NCI-H1417 treated with DMSO at 0.1 percent for 48 hours (cell line): Measurements from ENCODE around the gene EBF3.

Experiments used
- DNase-seq: peaks from one replicate; lab custom pipeline; 2025; lab: John Stamatoyannopoulos, UW

Gene EBF3

DNA sequence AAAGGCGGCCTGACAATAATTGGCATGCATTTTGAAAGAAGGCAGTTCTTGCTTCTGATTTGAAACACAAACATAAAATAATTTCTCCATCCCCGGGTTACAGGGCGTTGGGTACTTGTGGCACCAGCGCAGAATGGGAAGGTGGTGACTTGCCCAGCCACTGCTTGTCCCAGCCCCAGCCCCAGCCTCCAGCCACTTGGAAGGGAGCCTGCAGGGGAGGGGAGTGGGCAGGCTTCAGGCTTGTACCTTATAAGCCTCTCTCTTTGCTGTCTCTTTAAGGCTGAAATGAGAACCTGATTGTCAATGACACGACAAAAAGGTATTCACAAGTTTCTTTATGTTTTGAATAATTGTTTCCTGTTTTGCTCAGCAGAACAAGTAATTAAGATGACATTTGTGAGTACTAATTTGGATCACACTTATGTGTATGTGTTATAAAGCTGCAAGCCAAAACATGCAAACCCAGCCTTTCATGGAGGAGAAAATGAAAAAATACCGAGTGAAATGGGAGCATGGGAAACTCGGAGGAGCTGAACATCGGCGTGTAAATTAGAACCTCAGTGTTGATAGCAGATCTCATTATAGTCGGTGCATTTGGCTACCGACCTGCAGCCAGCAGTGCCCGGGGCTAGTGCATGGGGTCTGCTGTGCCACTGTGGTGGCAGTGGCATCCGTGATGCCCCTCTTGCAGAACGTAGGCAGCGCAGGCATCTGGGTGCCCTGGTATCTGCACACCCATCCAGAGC is 129.9 kb downstream of the EBF3 start:
- DNase-seq = no peak

DNA sequence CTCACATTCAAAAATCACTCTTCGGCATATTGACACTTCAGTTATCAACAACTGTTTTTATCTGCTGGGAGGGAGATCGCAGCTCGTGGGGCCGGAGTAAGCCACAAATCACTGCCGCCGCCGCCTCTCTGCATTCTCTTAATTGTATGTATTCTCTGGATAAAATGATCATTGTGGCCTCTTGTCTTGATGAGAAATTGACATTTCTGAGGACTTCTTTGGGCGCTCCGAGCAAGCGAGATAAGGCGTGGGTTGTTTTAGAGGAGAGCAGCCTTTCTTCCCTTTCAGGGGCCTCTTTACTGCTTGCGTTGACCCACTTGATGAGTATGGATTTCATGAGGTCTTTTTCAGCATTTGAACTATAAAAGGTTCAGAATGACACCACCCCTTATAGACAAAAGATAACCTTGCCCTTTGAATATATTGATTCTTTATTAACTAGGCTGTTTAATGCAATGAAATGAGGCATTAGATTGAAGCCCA is 130.6 kb downstream of the EBF3 start:
- DNase-seq = no peak

DNA sequence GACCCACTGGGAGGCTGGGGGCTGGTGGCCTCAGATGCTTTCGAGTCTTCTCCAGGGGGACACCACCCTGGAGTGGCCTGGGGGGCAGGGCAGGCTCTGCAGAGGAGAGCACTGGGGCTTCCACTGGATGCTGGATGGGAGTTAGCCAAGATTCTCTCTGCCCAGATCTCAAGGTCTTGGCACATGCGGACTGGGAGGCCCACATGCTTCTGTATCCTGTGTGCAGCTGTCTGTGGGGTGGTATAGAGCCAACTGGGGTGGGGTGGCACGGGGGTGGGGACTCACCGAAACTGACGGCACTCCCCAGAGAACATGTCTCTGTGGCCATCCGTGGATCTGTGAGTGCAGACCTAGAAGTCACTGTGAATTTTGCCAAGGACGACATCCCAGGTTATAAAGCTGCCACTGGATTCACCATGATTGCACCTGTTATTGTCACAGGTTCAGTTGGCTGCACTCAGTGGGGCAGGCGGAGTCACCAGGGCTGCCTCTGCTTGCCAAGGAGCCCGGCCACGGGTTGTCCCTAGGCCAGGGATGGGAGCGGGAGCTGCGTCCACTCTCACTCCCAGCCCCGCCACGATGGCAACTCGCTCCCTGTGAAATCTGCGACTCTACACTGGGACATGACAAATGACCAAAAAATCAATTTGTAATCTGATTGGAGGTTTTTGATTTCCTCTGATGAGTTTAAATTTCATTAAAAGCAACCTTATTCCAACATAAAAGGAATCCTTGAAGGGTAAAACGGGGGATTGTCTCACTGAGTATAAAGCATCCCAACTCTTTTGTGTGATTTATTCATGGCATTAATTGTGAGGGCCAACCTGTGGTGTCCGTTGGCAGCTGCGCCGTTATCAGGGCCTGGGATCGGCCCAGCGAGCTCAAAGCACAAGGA is 131.3 kb downstream of the EBF3 start:
- no peak for DNase-seq

GRCh38 chr10:129831150-129831549 is 132.9 kb downstream of the EBF3 start:
- DNase-seq = no peak

GRCh38 chr10:129825826-129826225 is 138.2 kb downstream of the EBF3 start:
- no peak for DNase-seq

- no peak for DNase-seq
Observed at GRCh38 chr10:129825221-129825620, 138.9 kb downstream of the EBF3 start.

DNA sequence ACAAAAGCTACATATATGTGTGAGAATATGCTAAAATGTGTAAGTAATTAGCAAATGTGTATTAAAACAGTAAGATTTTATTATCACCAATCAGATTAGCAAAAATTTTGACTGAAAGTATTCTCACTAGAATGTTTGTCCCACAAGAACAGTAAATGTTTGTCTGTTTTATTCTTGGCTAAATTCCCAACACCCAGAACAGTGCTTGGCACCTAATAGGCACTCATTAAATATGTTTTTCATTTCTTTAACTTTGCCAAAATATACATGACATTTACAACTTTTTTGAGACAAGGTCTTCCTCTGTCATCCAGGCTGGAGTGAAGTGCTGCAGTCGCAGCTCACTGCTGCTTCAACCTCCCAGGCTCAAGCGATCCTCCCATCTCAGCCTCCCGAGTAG is 143.6 kb downstream of the EBF3 start:
- DNase-seq = no peak

GRCh38 chr10:129816656-129817045 is 147.4 kb downstream of the EBF3 start:
- DNase-seq = no peak

DNA sequence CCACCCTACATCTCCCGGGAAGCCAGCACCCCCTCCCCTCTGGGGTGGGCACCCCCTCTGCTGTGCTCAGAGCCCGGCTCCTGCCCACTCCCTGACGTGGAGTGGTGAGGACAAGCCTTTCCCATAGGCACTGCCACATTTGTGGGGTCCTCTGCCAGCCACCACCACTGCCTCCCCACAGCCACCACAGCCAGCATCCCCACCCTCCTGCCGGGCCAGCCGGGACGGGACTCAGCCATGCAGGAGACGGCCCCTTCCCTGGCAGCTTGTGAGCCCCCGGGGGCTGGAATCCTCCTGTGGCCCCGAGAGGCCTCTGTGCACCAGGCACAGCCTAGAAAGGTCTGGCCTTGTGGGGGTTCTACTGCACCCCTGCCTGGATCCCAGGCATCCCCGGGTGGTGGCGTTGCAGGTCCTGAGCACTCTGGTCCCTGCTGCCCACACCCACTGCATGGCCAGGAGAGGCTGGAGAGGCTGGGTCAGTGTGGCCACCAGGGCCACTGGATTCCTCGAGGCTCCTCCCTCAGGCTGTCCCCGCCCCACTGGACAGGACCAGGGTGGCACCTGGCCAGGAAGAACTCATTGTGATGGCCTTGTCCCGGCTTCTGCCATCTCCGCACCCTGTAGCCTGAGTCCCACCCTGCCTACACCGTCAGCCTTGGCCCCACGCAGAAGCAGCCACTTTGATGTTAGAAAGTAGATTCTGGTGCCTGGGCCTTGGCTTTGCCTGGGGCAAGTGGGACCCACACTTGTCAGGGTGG is 148.0 kb downstream of the EBF3 start:
- DNase-seq = no peak

DNA sequence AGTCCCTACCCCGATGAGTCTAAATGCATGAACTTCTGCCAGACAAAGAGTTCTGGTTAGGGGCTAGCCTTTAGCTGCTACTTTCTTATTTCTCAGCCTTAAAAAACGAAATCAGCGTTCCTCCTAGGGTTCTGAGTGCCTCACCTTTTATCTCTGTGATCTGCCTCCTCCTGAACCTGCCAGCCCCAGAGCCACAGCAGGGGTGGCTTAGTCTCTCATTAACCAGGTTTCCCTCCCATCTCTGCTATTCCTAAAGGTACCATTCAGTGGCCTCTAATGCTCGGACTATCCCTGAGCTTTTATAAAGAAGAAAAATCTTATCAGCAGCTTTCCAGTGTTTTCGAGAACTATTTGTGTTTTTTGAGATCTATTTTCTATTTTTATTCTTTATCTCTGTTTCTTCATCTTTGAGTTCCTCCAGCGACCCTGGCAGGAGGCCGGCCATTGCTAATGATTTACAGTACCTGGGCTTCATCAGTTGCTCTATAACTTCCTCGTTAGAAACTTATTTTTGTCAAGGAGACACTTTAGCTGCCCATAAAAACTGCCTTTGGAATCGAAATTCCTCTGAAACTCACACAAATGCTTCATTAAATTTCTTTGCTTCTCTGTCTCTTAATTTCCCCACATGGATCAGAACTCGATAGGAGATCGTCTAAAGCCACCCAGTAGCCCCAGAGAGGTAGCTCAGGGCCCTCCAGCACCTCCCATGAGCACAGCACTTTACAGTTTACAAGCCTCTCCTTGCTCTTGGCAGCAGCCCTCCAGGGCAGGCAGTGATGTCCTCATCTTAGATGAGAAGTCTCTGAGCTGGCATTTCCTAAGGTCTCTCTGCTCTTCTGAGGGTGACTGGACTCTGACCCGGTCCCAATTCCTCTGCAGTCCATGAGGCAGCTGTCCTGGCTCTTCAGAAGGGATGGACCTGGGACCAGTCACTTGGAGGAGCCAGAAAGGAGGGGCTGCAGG is 149.1 kb downstream of the EBF3 start:
- no peak for DNase-seq

DNA sequence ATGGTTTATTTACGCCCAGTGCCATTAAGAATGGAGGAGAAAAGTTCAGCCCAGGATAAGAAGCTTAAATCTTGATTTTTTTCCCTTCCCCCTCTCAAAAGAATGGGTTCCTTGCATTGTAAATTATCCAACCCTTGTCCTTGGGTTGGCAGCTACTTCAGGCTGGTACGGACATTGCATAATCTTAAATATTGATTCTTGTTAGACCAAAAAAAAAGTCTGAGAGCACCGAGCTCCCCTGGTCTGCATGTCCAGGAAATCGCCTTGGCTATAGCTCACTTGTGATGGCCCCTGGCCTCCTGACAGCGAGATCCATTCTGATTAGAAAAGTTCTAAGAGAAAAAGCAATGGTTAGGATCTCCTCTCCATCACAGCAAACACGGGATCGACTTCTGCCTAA is 151.7 kb downstream of the EBF3 start:
- DNase-seq = no peak

GRCh38 chr10:129811208-129811607 is 152.9 kb downstream of the EBF3 start:
- no peak for DNase-seq

DNA sequence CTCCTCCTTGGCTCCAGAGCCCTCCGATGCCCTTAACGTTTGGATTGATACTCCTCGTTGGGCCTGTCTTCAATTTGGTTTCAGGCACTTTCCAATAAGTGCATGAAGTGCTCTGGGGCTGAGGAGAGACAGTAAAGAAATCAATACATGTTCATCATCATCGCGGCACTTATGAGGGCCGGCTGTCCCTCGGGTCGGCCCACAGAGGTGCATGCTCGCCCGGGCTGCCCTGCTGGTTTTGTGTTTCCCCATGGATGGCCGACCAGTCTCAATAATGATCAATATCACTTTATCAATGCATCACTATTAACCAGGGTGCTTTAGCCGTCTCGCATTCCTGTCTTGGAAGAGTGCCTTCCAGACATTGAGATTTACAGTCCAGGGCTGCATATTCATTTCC is 154.2 kb downstream of the EBF3 start:
- DNase-seq = no peak

GRCh38 chr10:129809431-129809830 is 154.6 kb downstream of the EBF3 start:
- no peak for DNase-seq

DNA sequence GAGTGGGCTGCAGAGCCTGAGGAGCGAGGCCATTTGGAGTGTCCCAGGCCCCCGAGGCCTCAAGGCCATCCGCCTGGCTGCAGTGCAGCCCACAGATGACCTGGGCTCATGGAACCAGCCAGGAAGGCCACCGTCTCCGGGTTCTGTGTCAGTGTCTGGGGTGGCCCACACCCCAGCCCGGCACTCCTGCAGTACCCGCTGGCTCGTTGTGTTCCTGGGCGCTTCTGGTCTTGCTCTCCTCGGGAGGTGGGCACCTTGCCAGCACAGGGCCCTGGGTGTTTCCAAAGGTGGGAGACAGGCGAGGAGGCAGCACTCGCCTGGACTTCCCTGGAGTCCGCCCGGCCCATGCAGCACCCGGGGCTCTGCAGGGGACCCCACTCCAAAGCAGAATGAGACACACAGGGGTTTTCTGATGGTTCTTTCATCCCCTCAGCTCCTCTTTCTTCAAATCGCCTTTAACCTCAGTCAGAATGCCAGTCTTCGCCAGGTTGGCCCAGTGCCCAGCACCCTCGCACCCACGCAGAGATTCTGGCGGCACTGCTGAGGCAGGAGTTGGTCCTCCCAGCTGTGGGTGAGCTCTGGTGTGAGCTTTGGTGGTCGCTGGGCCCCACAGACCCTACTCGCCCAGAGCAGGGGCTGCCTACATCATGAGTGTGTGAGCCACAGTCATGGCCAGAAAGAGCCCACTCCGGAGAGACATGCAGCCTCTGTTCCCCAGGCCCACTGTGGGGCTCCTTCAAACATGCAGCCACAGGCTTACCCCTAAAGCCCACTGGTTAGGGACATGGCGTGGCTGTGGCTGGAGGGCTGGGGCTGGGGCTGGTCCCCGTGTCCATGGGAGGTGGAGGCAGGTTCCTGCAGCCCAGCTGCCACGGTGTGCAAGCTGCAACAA is 155.7 kb downstream of the EBF3 start:
- DNase-seq = no peak

- DNase-seq = no peak
Observed at GRCh38 chr10:129807211-129807610, 156.9 kb downstream of the EBF3 start.

- no peak for DNase-seq
Observed at GRCh38 chr10:129800796-129801340, 163.2 kb downstream of the EBF3 start.

DNA sequence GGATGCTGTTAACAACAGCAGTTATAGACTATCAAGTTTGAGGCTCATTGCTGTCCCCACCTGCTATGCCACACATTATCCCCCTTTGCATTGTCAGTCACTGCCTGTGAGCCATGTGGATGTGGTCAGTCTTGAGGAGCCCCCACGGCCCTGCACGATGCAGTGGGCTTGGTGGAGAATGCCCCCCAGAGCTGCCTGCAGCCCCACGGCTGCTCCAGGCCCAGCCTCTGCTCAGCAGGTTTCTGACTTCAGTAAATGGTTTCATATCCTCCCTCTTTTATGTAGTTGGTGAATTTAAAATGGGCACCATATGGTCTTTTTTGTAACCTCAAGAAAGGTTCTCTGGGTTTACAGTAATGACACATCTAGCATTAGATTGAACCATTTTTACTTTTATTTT is 164.1 kb downstream of the EBF3 start:
- no peak for DNase-seq

- DNase-seq = no peak
Observed at GRCh38 chr10:129796710-129797420, 167.2 kb downstream of the EBF3 start.
